Mesothelial cell of epicardium (in vitro differentiated cells): ENCODE results near the gene MED8. TPM values are rescaled to one million over a fixed set of nuclear protein-coding genes. Genes with fewer than 3 reads are reported as not detected.

Experiments used
- DNase-seq, 2 experiments: peaks; one replicate each; pipeline ENCODE4 v3.0.0; 2021; ENCODE audit warnings: low spot score in 2 of 2; ENCODE audit not compliant: unreplicated experiment in 2 of 2
- H3K27ac Mint-ChIP-seq: 2 replicates; pipeline ENCODE4 v1.8.0; 2021; ENCODE audit warnings: mixed read lengths
- H3K27me3 Mint-ChIP-seq: 2 replicates; pipeline ENCODE4 v1.8.0; 2021; ENCODE audit warnings: low read depth, mixed read lengths
- H3K36me3 Mint-ChIP-seq: 2 replicates; pipeline ENCODE4 v1.8.0; 2021; ENCODE audit warnings: mixed read lengths
- H3K4me1 Mint-ChIP-seq: 2 replicates; pipeline ENCODE4 v1.8.0; 2021; ENCODE audit warnings: mixed read lengths
- H3K4me3 Mint-ChIP-seq: 2 replicates; pipeline ENCODE4 v1.8.0; 2021; ENCODE audit warnings: mild to moderate bottlenecking, moderate library complexity, mixed read lengths
- H3K9me3 Mint-ChIP-seq: 2 replicates; pipeline ENCODE4 v1.8.0; 2021; ENCODE audit warnings: mixed read lengths
- total RNA-seq: library from RNA; stranded (reverse); gene quantifications from 3 replicates; pipeline ENCODE4 v1.2.1, GENCODE V29; 2021
- TF ChIP-seq, protein P1 (sequence below): fragments of 200-600 bp; sonication (generic); IDR thresholded peaks from one replicate; pipeline ENCODE4 v1.5.0; 2021; ENCODE audit warnings: antibody characterized with exemption; ENCODE audit not compliant: unreplicated experiment

Gene MED8
- total RNA-seq, 1 donor from 2014 or later, result 30.4 TPM

DNA sequence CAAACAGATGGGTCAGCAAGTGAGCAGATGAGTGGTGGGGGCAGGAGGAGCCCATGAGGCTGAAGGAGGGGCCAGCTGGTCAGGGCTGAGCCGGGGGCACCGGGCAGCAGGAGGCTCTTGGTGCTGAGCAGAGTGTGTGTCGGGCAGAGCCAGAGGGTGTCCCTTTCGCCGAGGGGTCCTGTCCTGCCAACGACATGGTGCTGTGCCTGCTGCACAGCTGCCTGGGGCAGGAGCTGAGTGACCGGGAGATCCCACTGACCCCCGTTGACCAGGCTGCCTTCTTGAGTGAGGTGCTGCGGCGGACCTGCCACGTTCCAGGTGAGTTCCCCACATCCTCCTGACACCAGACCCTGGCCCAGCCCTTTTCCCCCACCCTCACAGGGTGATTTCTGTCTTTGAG, 36.6 kb upstream of the MED8 start:
- no peak overlapping the region for H3K4me3 Mint-ChIP-seq
- H3K36me3 Mint-ChIP-seq, result peaks cover 35% of the 10 kb centered on the region
- H3K9me3 Mint-ChIP-seq, result no peaks in the 10 kb centered on the region
- no peaks in the 10 kb centered on the region for H3K27me3 Mint-ChIP-seq
- TF ChIP-seq, protein P1, sequence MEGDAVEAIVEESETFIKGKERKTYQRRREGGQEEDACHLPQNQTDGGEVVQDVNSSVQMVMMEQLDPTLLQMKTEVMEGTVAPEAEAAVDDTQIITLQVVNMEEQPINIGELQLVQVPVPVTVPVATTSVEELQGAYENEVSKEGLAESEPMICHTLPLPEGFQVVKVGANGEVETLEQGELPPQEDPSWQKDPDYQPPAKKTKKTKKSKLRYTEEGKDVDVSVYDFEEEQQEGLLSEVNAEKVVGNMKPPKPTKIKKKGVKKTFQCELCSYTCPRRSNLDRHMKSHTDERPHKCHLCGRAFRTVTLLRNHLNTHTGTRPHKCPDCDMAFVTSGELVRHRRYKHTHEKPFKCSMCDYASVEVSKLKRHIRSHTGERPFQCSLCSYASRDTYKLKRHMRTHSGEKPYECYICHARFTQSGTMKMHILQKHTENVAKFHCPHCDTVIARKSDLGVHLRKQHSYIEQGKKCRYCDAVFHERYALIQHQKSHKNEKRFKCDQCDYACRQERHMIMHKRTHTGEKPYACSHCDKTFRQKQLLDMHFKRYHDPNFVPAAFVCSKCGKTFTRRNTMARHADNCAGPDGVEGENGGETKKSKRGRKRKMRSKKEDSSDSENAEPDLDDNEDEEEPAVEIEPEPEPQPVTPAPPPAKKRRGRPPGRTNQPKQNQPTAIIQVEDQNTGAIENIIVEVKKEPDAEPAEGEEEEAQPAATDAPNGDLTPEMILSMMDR, result no peak
- H3K27ac Mint-ChIP-seq, result no peak overlapping the region
- H3K4me1 Mint-ChIP-seq, result no peaks in the 10 kb centered on the region
- no peak for DNase-seq

DNA sequence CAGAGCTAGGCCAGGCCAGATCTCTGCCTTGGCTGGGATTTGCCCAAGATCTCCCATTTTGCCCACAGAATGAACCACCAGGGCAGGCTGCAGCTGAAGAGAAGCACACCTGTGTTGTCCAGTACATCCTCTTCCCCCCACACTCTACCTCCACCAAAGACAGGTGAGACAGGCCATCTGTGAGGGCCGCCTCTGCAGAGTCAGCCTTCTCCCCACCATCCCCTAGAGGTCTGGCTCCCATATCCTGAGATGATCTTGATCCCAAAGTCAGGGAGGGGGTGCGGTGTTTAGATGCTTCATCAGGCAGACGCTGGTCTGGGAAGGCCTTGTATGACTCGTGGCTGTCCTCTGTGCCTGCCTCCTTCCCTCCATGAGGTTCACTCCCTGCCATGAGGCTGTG, 35.4 kb upstream of the MED8 start:
- H3K9me3 Mint-ChIP-seq, result no peaks in the 10 kb centered on the region
- no peak for DNase-seq
- H3K27me3 Mint-ChIP-seq, result no peaks in the 10 kb centered on the region
- H3K4me1 Mint-ChIP-seq, result no peaks in the 10 kb centered on the region
- H3K4me3 Mint-ChIP-seq, result no peak overlapping the region
- no peak overlapping the region for H3K27ac Mint-ChIP-seq
- TF ChIP-seq, protein P1, result no peak
- peaks cover 33% of the 10 kb centered on the region for H3K36me3 Mint-ChIP-seq

DNA sequence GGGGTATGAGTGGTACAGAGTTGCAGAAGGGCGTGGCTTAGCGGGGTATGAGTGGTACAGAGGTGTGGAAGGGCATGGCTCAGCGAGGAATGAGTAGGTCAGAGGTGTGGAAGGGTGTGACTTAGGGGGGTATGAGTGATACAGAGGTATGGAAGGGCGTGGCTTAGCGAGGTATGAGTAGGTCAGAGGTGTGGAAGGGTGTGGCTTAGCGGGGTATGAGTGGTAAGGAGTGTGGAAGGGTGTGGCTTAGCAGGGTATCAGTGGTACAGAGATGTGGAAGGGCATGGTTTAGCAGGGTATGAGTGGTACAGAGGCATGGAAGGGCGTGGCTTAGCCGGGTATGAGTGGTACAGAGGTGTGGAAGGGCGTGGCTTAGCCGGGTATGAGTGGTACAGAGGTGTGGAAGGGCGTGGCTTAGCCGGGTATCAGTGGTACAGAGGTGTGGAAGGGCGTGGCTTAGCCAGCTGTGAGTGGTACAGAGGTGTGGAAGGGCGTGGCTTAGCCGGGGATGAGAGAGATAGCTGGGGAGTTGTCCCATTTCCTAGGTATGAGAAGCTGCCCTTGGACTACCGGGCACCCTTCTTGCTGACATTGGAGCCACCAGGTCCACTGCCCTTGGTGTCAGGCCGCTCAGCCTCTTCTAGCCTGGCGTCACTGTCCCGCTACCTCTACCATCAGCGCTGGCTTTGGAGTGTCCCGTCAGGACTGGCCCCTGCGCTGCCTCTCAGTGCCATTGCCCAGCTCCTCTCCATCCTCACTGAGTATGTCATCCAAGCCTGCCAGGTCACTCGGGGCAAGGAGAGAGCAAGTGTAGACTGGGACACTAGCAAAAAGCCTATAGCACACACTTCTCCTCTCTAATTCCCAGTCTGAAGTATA, 34.3 kb upstream of the MED8 start:
- no peaks in the 10 kb centered on the region for H3K9me3 Mint-ChIP-seq
- DNase-seq, result no peak
- no peaks in the 10 kb centered on the region for H3K27me3 Mint-ChIP-seq
- no peak overlapping the region for H3K27ac Mint-ChIP-seq
- TF ChIP-seq, protein P1, result no peak
- H3K4me3 Mint-ChIP-seq, result no peak overlapping the region
- no peaks in the 10 kb centered on the region for H3K4me1 Mint-ChIP-seq
- peaks cover 34% of the 10 kb centered on the region for H3K36me3 Mint-ChIP-seq

DNA sequence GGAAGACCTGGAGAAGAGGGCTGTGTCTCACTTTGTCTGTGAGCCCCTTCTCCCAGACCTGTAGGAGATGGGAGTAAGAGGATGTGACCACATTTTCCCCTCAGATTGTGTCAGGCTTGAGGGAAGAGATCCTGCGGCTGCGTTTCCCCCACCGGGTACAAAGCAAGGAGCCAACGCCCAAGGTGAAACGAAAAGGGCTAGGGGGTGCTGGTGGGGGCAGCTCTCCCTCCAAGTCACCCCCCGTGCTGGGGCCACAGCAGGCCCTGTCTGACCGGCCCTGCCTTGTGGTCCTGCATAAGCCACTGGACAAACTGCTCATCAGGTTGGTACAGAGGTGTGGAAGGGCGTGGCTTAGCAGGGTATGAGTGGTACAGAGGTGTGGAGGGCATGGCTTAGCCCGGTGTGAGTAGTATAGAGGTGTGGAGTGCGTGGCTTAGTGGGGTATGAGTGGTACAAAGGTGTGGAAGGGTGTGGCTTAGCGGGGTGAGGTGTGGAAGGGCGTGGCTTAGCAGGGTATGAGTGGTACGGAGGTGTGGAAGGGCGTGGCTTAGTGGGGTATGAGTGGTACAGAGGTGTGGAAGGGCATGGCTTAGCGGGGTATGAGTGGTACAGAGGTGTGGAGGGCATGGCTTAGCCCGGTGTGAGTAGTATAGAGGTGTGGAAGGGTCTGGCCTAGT, 33.5 kb upstream of the MED8 start:
- no peak for DNase-seq
- Mint-ChIP-seq H3K4me1 (no peaks in the 10 kb centered on the region), H3K4me3 (no peak overlapping the region), H3K9me3 (no peaks in the 10 kb centered on the region), H3K27ac (no peak overlapping the region), H3K27me3 (no peaks in the 10 kb centered on the region), H3K36me3 (peaks cover 34% of the 10 kb centered on the region)
- TF ChIP-seq, protein P1, result no peak

DNA sequence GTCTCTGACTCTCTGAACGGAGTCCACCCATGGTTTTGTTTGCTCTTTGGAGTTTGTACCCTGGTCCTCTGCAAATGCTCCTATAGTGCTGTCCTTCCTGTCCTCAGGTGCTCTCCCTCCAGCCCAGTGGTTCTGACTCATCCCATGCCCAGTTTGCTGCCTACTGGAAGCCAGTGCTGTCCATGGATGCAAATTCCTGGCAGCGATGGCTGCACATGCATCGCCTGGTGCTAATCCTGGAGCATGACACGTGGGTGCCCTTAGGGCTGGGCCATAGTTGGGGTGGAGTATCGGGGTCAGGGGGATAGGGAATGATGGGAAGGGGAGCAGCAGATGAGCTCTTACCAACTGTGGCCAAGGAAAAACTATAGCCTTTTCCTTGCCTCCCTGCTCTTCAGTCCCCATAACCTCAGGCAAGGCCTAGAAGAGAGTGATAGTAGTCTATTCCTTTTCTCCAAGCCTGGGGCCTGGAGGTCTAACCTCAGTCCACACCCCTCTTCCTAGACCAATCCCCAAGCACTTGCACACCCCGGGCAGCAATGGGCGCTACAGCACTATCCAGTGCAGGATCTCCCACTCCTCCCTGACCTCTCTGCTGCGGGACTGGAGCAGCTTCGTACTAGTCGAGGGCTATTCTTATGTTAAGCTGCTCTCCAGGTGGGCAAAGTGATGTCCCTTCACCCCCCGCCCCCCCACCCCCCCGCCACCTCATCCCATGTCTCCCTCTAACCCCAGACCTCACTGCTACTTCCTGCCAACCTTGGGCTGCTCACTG, 32.6 kb upstream of the MED8 start:
- TF ChIP-seq, protein P1, result no peak
- Mint-ChIP-seq H3K27me3 (no peaks in the 10 kb centered on the region), H3K36me3 (peaks cover 32% of the 10 kb centered on the region), H3K27ac (no peak overlapping the region), H3K4me1 (no peaks in the 10 kb centered on the region), H3K9me3 (no peaks in the 10 kb centered on the region), H3K4me3 (no peak overlapping the region)
- no peak for DNase-seq
